Measurements from ENCODE around the gene MTFR1L. TPM values are rescaled to one million over a fixed set of nuclear protein-coding genes. Genes with fewer than 3 reads are reported as not detected.

MTFR1L gene
- total RNA-seq, 3 donors from 2014 or later: 71.6 to 79.2 (median 75.4) TPM

GRCh38 chr1:25878690-25879089 lies 58.9 kb downstream of the MTFR1L start:
- TF ChIP-seq POLR2AphosphoS5 (IDR thresholded peaks at IDR 0.05) (no peak), POLR2A (IDR thresholded peaks at IDR 0.05) (no peak), CTCF (IDR thresholded peaks at IDR 0.05) (no peak)
- Histone ChIP-seq H3K27me3 (no peaks in the 10 kb centered on the region), H3K4me3 (no peak overlapping the region), H3K36me3 (no peaks in the 10 kb centered on the region), H3K27ac (no peak overlapping the region), H3K4me1 (peaks cover 0 to 3% of the 10 kb centered on the region in 2 donors), H3K9me3 (no peaks in the 10 kb centered on the region)
- no peak for DNase-seq (ENCODE audit: low spot score in 2 of 2)
- intact Hi-C loops (cut with DNase I; ENCODE audit: low total_unique reads): no loop called here

GRCh38 chr1:25879675-25880074 lies 59.9 kb downstream of the MTFR1L start:
- Histone ChIP-seq H3K4me3 (no peak overlapping the region), H3K27me3 (no peaks in the 10 kb centered on the region), H3K4me1 (peaks cover 0 to 3% of the 10 kb centered on the region in 2 donors), H3K9me3 (no peaks in the 10 kb centered on the region), H3K27ac (no peak overlapping the region), H3K36me3 (no peaks in the 10 kb centered on the region)
- intact Hi-C loops (cut with DNase I; ENCODE audit: low total_unique reads): no loop called here
- no peak for DNase-seq (ENCODE audit: low spot score in 2 of 2)
- TF ChIP-seq POLR2A (IDR thresholded peaks at IDR 0.05) (no peak), CTCF (IDR thresholded peaks at IDR 0.05) (no peak), POLR2AphosphoS5 (IDR thresholded peaks at IDR 0.05) (no peak)

GRCh38 chr1:25880518-25880917 lies 60.8 kb downstream of the MTFR1L start:
- H3K4me3 ChIP-seq: no peak overlapping the region
- intact Hi-C loops (cut with DNase I; ENCODE audit: low total_unique reads): no loop called here
- H3K27me3 ChIP-seq: no peaks in the 10 kb centered on the region
- TF ChIP-seq POLR2AphosphoS5 (IDR thresholded peaks at IDR 0.05) (no peak), POLR2A (IDR thresholded peaks at IDR 0.05) (no peak), CTCF (IDR thresholded peaks at IDR 0.05) (no peak)
- H3K9me3 ChIP-seq: no peaks in the 10 kb centered on the region
- H3K36me3 ChIP-seq: no peaks in the 10 kb centered on the region
- H3K27ac ChIP-seq: no peak overlapping the region
- H3K4me1 ChIP-seq: peaks cover 0 to 3% of the 10 kb centered on the region in 2 donors
- DNase-seq (ENCODE audit: low spot score in 2 of 2): no peak

GRCh38 chr1:25881266-25881665 lies 61.5 kb downstream of the MTFR1L start:
- intact Hi-C loops (cut with DNase I; ENCODE audit: low total_unique reads): no loop called here
- DNase-seq (ENCODE audit: low spot score in 2 of 2): no peak
- Histone ChIP-seq H3K36me3 (no peaks in the 10 kb centered on the region), H3K4me3 (no peak overlapping the region), H3K9me3 (no peaks in the 10 kb centered on the region), H3K27ac (no peak overlapping the region), H3K27me3 (no peaks in the 10 kb centered on the region), H3K4me1 (peaks cover 0 to under 1% of the 10 kb centered on the region in 2 donors)
- TF ChIP-seq CTCF (IDR thresholded peaks at IDR 0.05): no peak

Other genes starting within 250 kb of the MTFR1L start
- gene MAN1C1, start 203.2 kb upstream of the MTFR1L start, total RNA-seq: 10 to 100 TPM in 1 of 3 donors, 1 to 10 TPM in 2; 6.7 to 13.8 (median 6.9) TPM
- gene SELENON, start 19.8 kb upstream of the MTFR1L start, total RNA-seq: 10 to 100 TPM; 16.6 to 39.0 (median 22.1) TPM
- under 1 TPM in 2 of 3 donors, not detected in 1; 0.33 to 0.88 TPM for gene AUNIP, start 39.5 kb downstream of the MTFR1L start, total RNA-seq
- gene PAQR7, start 55.8 kb downstream of the MTFR1L start, total RNA-seq: 1 to 10 TPM; 4.2 to 8.2 (median 7.2) TPM
- 10 to 100 TPM; 23.9 to 33.8 (median 28.4) TPM for gene STMN1, start 86.5 kb downstream of the MTFR1L start, total RNA-seq
- 10 to 100 TPM in 1 of 3 donors, 1 to 10 TPM in 2; 8.2 to 19.9 (median 9.8) TPM for gene PAFAH2, start 178.1 kb downstream of the MTFR1L start, total RNA-seq
- gene EXTL1, start 201.8 kb downstream of the MTFR1L start, total RNA-seq: 1 to 10 TPM in 1 of 3 donors, under 1 TPM in 1, not detected in 1; 0.98 to 2.8 TPM
- 1 to 10 TPM in 1 of 3 donors, under 1 TPM in 2; 0.16 to 1.3 (median 0.33) TPM for gene SLC30A2, start 226.2 kb downstream of the MTFR1L start, total RNA-seq
- 1 to 10 TPM in 2 of 3 donors, not detected in 1; 2.2 to 4.0 TPM for gene TRIM63, start 247.7 kb downstream of the MTFR1L start, total RNA-seq

Data from breast epithelium (tissue), 4 donors.